ENCODE results near the gene GREB1. TPM values are rescaled to one million over a fixed set of nuclear protein-coding genes. Genes with fewer than 3 reads are reported as not detected.

Gene GREB1, protein sequence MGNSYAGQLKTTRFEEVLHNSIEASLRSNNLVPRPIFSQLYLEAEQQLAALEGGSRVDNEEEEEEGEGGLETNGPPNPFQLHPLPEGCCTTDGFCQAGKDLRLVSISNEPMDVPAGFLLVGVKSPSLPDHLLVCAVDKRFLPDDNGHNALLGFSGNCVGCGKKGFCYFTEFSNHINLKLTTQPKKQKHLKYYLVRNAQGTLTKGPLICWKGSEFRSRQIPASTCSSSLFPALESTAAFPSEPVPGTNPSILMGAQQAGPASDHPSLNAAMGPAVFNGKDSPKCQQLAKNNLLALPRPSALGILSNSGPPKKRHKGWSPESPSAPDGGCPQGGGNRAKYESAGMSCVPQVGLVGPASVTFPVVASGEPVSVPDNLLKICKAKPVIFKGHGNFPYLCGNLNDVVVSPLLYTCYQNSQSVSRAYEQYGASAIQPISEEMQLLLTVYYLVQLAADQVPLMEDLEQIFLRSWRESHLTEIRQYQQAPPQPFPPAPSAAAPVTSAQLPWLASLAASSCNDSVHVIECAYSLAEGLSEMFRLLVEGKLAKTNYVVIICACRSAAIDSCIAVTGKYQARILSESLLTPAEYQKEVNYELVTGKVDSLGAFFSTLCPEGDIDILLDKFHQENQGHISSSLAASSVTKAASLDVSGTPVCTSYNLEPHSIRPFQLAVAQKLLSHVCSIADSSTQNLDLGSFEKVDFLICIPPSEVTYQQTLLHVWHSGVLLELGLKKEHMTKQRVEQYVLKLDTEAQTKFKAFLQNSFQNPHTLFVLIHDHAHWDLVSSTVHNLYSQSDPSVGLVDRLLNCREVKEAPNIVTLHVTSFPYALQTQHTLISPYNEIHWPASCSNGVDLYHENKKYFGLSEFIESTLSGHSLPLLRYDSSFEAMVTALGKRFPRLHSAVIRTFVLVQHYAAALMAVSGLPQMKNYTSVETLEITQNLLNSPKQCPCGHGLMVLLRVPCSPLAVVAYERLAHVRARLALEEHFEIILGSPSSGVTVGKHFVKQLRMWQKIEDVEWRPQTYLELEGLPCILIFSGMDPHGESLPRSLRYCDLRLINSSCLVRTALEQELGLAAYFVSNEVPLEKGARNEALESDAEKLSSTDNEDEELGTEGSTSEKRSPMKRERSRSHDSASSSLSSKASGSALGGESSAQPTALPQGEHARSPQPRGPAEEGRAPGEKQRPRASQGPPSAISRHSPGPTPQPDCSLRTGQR (N-terminal part only)
- total RNA-seq (ENCODE audit: insufficient read depth, low replicate concordance) = 11.1 TPM

DNA sequence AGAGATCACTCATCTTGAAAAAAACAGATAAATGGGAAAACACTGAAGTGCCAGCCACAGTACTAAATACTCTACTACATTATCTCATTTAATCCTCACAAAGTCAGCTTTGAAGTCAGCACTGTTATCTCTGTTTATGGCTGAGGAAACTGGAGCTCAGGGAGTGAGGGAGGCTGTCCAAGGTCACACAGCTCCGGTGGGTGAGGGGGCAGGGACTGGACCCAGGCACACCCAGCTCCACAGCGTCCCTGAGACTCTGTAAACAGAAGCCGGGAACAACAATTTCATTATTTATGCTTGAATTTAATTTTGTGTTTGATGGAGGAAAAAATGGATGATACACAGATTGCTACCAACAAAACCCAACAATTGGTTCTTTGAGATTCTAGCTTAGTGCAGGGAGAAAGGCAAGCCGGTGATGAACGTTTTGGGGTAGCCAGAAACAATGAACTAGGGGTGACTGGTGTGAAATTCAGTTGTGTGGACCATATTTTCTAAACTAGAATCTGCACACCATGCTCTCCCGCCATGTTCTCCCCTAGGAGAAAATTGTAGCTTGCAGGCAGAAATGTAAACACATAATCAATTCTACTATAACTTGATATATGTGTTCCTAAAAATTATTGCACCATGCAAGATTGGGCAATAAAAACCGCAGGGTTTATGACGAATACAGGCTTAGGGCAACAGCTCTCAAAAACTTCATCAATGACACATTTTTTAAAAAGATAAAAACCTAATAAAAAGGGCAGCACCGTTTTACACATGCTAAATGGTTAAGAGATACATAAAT, at the start of gene GREB1:
GREB1 (plus strand) TSS at position 768 of the 793 bp plus-strand sequence. CDS start 22,570 bp downstream, outside the sequence.
- DNase-seq (ENCODE audit: low spot score) = peak; percentile 85

DNA sequence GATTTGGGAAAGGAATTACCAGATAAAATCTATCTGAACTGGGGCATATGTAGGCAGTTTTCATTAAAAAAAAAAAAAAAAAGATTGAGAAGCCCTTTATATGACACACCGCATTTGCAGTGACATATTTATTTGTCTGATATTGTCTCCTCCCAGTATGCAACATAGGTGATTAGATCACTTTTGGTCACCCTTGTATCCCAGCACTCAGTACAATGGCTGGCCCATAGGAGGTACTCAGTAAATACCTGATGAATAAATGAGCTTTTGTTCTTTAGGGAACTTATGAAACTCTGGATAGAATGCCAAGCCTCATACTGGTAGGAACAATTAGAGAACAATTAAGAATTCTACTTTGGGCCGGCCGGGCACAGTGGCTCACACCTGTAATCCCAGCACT, 45.0 kb upstream of the GREB1 start:
- DNase-seq (ENCODE audit: low spot score) = no peak

DNA sequence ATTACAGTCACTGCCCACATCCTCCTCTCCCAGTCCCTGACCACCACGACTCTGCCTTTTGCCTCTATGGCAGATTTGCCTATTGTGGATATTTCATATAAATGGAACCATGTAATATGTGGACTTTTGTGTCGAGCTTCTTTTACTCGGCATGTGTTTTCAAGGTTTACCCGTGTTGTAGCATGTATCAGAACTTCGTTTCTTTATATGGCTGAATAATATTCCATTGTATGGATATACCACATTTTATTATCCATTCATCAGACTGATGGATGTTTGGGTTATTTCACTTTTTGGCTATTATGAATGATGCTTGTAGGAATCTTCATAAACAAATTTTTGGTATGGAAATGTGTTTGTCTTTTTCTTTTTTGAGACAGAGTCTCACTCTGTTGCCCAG, 43.7 kb upstream of the GREB1 start:
- DNase-seq (ENCODE audit: low spot score) = no peak

DNA sequence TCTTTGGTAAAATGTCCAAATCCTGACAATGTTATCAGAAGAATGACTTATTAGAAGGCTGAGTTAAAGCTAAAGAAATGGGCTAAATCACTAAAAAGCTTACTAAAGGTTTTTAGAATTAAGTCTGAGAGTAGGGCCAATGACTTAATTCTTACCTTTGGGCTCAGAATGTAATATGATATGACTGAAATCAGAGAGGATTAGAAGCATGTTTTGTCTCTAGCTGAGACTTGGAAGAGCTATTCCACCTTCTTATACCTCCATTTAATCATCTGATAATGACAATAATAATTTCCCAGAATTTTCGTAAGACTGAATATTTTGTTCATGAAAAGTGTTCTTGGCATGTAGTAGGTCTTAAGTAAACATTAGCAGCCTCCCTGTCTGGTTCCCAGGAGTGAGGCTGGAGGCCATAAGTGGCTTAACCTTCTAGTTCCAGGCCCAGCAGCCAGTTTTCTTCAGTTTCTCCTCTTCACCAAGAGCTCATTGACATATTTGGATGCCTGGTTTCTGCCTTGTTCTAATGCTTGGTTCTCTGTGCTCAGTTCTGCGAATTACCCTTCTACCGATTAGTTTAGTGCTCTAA, 42.4 kb upstream of the GREB1 start:
- no peak for DNase-seq (ENCODE audit: low spot score)

DNA sequence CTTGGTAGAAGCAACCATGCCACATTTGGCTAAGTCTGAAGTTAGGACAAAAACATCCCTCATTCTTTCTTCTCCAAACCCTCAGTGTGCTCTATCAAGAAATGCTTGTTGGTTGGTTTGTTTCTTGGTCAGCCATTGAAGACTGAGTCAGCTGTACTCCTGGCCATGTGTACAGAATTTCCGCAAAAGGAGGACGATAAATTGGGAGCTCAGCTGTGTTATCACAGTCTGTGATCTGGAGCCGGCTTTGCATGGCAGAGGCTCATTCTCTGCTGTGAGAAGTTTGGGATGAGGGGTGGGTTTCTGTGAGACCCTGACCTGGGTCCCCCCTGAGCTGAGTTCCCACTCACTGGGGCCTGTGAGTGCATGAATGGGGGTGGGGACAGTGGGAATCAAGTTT, 41.6 kb upstream of the GREB1 start:
- DNase-seq (ENCODE audit: low spot score) = no peak

DNA sequence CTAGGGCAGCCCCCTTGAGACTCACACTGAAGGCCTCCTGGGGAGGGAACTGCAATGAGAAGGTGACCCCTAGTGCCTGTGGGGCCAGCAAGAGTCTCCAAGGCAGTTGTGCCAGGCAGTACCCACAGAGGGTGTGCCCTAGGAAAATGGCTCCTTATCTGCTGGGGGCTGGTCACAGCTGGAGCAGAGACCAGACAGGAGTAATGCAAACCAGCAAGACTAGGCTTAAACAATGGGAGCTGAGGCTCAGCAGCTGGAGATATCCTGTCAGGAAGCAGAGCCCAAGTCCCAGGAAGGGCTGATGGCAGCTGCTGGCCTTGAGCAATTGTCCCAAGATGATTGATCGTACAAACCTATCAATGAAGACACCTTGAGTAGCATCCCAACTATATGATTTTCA, 41.1 kb upstream of the GREB1 start:
- DNase-seq (ENCODE audit: low spot score) = no peak

DNA sequence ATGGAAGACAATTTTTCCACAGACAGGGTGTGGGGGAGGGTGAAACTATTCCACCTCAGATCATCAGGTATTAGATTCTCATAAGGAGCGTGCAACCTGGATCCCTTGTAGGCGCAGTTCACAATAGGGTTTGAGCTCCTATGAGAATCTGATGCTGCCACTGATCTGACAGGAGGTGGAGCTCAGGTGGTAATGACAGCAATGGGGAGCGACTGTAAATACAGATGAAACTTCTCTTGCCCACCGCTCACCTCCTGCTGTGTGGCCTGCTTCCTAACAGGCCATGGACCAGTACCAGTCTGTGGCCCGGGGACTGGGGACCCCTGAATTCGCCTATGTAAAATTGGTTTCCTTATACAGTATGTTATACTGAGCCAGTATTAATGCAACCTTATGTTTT, 40.6 kb upstream of the GREB1 start:
- no peak for DNase-seq (ENCODE audit: low spot score)

DNA sequence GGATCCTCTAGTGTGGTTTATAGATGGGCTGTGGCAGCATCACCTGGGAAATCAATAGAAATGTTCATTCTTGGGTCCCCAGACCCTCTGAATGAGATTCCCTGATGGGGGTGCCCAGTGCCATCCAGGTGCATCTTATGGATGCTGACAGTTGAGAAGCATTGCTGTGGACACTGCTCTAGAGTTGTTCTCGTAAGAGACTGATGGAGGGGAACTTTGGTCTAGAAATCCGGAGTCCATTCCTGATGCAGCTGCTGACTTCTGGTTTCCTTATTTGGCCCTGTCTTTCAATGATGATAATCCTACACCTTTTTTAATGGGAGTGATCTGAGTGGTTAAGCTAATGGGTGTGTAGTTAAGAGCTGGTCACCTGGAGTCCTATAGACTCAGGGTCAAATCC, 39.5 kb upstream of the GREB1 start:
- DNase-seq (ENCODE audit: low spot score) = no peak

DNA sequence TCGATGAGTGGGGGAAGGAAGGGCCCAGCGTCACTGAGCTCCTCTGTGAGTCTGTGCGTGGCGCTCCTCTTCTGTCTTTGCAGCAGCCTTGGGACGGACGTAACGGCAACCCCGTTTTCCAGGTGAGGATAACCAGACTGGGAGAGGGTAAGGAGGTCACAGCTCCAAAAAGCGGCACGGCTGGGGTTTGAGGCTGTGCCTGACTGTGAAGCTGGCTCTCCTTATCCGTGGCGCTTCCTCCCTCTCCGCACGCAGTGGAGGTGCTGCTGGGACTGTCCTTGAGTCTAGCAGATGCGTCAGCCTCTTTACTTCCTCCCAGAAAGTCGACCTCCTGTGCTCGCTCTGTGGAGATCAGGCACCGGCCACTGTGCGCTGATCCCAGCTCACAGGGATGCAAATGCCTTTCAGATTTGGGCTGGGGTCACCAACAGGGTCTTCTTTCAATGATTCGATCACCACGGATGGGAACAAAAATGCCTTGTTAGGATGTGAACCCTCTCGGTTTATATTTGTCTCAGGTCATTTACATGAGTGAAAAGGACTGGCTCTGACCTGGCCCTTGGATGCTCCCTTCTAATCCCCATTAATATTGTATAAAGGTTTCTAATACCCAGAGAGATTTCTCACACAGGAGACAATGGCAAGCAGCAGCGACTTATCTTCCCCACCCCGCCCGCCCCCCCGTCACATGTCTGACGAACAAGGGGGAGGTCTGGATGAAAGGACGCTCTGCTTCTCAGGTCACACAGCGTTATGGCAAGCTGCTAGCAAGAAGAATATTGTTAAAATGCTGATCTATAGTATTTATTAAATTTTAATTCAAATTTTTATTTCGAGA, 37.8 kb upstream of the GREB1 start:
- DNase-seq (ENCODE audit: low spot score) = no peak

DNA sequence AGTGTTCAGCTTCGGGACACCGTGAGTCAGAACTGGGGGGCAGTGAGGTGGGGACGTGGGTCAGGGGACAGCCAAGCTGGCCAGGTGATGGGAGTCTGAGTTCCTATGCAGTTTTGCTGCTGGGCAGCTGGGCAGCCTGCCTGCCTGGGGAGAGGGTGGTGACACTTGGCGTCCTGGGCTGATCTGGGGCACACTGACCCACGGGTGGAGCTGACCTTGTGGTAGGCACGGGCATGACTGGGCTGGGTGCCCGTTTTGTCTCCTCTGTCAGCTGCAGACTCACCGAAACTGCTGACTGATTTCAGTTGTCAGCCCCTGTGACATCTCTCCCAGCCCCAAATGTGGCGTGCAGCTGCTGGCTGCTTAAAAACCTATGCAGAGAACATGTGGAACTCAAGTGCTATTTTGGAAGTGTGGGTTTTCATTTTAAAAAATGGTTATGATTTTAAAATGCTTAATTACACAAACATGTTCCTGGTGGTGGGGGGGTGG, 35.3 kb upstream of the GREB1 start:
- no peak for DNase-seq (ENCODE audit: low spot score)

DNA sequence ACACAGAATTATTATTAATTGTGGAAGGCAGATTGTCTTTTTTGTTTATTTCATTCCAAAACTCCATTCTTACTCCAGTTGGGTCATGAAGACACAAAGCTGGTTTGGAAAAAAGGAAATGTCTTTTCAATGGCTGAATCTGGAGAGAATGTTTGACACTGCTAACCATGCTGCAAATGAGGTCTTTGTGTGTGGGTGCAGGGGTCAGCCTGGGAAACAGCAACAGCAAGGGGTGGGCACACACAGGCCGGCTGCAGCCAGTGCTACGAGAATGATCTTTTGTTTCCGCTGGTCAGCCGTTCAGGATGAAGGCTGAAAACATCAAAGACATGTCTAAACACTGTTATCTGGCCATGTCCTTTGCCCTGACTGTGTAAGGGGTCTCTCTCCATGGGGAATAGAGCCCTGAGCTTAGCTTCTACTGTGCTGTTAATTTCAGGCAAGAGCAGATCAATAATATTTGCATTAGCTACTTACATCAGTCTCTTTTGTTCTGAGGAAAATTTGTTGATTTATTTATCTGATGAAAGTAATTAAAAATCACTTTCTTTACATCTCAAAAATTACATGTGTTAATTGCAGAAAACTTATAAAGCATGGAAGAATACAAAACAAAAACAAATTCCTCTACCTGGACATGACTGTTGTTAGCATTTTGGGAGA, 34.6 kb upstream of the GREB1 start:
- DNase-seq (ENCODE audit: low spot score) = no peak

DNA sequence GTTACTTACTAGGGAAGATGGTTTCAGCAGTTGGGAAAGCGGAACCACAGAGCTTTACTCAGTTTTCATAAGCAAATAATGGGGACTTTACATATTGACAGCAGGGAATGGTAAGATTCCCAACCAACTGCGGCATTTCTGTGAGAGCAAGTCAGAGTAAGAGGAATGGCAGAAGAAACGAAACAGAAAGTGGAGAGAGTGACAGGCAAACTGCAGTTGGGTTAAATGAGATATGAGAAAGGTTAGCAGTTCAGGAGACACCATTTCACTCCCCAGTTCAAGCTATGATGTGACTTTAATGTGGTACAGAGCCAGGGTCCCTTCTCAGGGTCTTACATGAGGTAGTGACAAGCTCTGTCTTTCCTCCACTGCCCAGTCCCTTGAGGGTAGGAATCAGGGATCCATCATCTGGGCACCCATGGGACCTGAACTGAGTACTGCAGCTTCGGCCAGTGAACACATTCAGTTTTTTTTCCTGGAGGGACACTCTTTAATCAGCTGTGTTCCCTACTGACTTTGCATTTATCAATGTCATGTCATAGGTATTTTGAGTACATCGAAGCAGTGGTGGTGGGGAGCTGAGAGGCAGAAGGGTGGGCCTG, 33.0 kb upstream of the GREB1 start:
- DNase-seq (ENCODE audit: low spot score) = no peak

DNA sequence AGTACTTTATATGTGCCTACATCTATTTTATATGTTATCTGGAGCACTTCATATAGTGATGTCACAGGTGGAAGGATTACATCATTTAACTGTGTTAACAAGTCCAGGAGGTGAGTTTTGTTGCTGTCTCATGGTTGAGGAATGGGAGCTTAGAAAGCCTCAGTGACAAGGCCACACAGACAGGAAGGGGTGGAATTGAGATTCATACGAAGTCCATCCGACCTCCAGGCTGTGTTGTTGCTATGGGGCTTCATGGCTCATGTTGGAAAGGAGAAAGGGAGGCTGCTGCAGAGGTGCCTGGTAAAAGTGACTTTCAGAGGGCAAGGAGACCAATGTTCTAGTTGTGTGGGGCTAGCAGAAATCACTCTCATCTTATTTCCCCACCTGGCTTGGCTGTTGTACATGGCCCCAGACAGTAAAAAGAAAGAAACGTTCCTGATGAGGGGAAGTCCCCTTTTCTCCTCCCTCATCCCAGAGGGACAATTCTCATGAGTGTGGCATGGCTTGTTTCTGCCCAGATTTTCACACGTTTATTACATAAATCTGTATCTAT, 31.0 kb upstream of the GREB1 start:
- DNase-seq (ENCODE audit: low spot score) = no peak

DNA sequence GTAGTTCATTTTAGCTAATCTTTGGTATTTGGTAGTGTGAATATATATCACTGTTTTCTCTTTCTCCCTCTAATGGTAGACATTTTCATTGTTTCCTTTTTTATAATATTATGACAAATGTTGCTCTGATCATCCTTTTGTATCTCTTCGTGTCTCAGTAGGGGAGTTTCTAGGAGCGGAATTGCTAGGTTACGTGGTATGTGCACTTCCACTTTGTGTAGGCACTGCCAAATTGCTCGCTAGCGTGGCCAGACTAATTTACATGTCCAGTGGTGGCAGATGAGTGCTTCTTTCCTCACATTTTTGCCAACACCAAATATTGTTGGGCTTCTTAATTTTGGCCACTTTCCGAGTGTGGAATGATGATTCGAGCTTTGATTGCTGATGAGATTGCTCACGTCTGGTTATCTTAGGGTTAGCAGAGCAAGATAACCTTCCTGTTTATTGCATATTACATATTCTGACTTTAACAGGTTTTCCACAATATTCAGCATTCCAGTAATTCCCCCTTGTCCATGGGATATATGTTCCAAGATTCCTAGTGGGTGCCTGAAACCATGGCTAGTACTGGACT, 30.4 kb upstream of the GREB1 start:
- no peak for DNase-seq (ENCODE audit: low spot score)

DNA sequence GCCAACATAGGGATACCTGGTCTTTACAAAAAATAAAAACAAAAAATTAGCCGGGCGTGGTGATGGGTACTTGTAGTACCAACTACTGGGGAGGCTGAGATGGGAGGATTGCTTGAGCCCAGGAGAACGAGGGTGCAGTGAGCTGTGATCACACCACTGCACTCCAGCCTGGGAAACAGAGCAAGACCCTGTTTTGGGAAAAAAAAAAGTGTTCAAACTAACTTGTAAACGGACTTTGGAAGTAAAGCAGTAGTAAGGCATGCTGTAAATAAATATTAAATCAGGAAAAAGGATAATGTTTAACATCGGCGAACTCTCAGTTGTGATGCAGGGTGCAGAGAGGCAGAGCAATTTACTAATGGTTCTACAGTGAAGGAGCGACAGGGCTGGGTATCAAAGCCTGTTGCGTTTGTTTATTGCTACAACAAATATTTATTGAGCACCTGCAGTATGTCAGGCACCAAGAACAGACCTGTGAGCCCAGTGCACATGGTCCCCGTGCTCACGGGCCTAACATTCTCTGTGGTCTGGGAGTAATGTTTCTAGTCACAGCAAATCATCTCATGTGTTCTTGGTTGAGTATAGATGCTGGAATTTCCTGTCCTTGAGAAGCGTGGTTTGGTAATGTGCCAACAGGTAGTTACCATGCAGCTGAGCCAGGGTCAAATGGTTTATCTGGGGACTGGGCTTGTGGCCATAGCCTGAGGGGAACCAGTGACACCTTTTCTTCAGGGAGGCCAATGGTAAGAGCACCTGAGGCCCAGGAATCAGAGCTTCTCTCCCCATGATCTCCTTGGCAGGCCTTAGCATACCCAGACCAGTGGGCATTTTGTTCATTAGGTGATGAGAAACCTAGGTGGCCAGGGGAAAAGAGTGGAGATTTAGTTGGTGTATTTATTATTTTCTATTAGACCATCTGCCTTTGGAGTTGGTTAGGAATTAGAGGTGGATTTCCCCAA, 27.9 kb upstream of the GREB1 start:
- DNase-seq (ENCODE audit: low spot score) = no peak

DNA sequence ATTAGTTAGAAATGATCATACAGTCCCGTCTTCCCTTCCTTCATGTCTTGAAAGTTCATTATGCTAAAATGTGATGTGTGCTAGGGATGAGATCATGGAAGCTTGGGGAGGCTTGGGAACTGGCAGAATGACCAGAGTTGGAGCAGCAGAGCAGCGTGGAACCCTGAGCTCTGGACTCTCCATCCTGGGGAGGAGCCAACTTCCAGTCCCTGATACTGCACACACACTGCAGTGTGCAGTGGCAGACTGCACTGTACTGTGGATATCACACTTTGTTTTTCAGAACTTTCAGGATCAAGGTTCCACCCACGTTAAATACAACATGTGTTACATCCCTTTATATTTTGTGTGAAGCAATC, 27.3 kb upstream of the GREB1 start:
- DNase-seq (ENCODE audit: low spot score) = no peak

DNA sequence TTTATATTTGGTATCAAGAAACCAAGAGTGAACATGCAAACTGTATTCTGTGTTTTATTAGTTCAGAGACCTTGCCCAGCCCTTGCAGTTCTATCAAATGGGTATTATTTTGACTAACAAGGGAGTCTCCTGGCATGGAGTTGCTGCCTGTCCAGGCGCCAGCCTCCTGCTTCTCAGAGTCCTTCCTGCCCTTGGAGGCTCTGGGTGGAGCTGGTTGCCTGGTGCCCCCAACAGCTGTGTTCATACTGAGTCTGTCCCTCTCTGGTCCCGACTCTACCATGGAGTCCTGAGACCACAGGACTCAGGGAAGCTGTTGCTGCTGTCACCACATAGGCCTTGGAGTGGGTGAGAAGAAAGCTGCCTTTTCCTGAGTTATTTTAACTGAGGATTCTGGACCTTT, 26.3 kb upstream of the GREB1 start:
- no peak for DNase-seq (ENCODE audit: low spot score)
